Heart left ventricle (tissue), 16 donors: ENCODE measurements around the gene SRP68. TPM values are rescaled to one million over a fixed set of nuclear protein-coding genes. Genes with fewer than 3 reads are reported as not detected.

Source experiments
- ATAC-seq, 4 donors: fragments of 200-7000 bp; cut with Tn5 transposase; one replicate each; pipeline ENCODE4 v1.9.1; 2020 to 2022; ENCODE audit warnings: moderate library complexity in 4 of 4, mild to moderate bottlenecking in 3 of 4, moderate number of reproducible peaks in 1 of 4
- DNase-seq, 5 donors: peaks; one replicate each; pipeline ENCODE4 v3.0.0-alpha.2; 2020
- H3K27ac ChIP-seq, 12 donors: fragments of 200-600 bp; sonication (generic) in 4 of 12; one replicate each; pipeline versions ENCODE4 v1.5.0 to v1.8.0; 2016 to 2022; ENCODE audit warnings: mild to moderate bottlenecking in 2 of 12
- H3K27me3 ChIP-seq, 9 donors: fragments of 200-600 bp; sonication (generic) in 2 of 9; one replicate each; pipeline versions ENCODE4 v1.5.1 to v1.8.0; 2016 to 2022; ENCODE audit warnings: mild to moderate bottlenecking in 3 of 9
- H3K36me3 ChIP-seq, 9 donors: fragments of 200-600 bp; sonication (generic) in 2 of 9; one replicate each; pipeline versions ENCODE4 v1.5.0 to v1.8.0; 2018 to 2022; ENCODE audit warnings: mild to moderate bottlenecking in 2 of 9
- H3K4me1 ChIP-seq, 12 donors: fragments of 200-600 bp; sonication (generic) in 4 of 12; one replicate each; pipeline versions ENCODE4 v1.5.0 to v1.8.0; 2016 to 2022; ENCODE audit warnings: mild to moderate bottlenecking in 3 of 12
- H3K4me3 ChIP-seq, 12 donors: fragments of 200-600 bp; sonication (generic) in 4 of 12; one replicate each; pipeline versions ENCODE4 v1.5.0 to v1.8.0; 2017 to 2022; ENCODE audit warnings: mild to moderate bottlenecking in 9 of 12, moderate library complexity in 4 of 12
- H3K9me3 ChIP-seq, 12 donors: fragments of 200-600 bp; sonication (generic) in 4 of 12; one replicate each; pipeline versions ENCODE4 v1.5.0 to v1.8.0; 2016 to 2022; ENCODE audit warnings: mild to moderate bottlenecking in 1 of 12
- CTCF ChIP-seq, 12 donors: fragments of 200-600 bp; sonication (generic) in 4 of 12; IDR thresholded peaks; one replicate each; pipeline versions ENCODE4 v1.5.0 to v1.8.0; 2018 to 2022; ENCODE audit warnings: antibody characterized with exemption in 12 of 12, mild to moderate bottlenecking in 5 of 12
- POLR2A ChIP-seq, 2 donors: fragments of 450-650 bp; IDR thresholded peaks; one replicate each; pipeline ENCODE4 v1.6.1; 2017; ENCODE audit warnings: antibody characterized with exemption in 2 of 2, mild to moderate bottlenecking in 2 of 2, moderate library complexity in 2 of 2
- WGBS, 4 donors: extraction: QIAGEN DNeasy Blood & Tissue Kit in 2 of 4; methylation state at CpG; one replicate each; pipeline versions ENCODE4 v1.1.5 to v1.1.7; 2013 to 2018; 5-methylcytosine and 5-hydroxymethylcytosine counted together
- intact Hi-C, 10 donors: fragments of 100-400 bp; cut with DNase I; formaldehyde crosslinking; loops; one replicate each; pipeline versions ENCODE4 v1.11.1 to v1.14.2; 2022
- long read RNA-seq, 3 donors: library from polyadenylated mRNA; unstranded; transcript quantifications; one replicate each; pipeline ENCODE4 v2.0.0, GENCODE V29; 2020 to 2021
- polyA plus RNA-seq, 2 donors: library from polyadenylated mRNA; stranded (reverse); fragments of 200-250 nt; gene quantifications; one replicate each; pipeline ENCODE4 v1.2.3, GENCODE V29; 2013
- total RNA-seq, 9 donors: library from RNA; depleted of rRNA in 2 of 9; stranded (reverse); fragments of >200 nt in 2 of 9; fragmentation: NEBNext Ultra II Directional in 3 of 9; extraction: Animal tissue kit (Norgen Biotek cat#: 25700) in 3 of 9; gene quantifications; one replicate each; pipeline versions ENCODE4 v1.1.0 to v1.2.4, GENCODE V29; 2016 to 2023
- donor health status: ischemic (EF 13 %, LVEDD 7.1; RV severe dilation, severe dysfunction).
- donor health status: healthy with polysubstance abuse.
- donor health status: DM: no; HTN: yes; CAD: no.
- donor health status: DM: no; HTN: no; CAD: no.
- donor health status: ischemic (EF 25% LVEDD 6.9; RV normal size, moderate dysfunction).
- donor health status: ischemic (EF 25% LVEDD 5.7; RV mildly dilated, moderate dysfunction).
- donor health status: healthy.
- donor health status: DM: yes; HTN: yes; CAD: no.
- donor health status: ischemic (EF 35%, LVEDD 5.7; RV mildly dilated, moderate dysfunction).
- donor health status: nonischemic (EF 11% LVEDD 7.7; RV severe dilation, severe dysfunction).
- donor health status: DM: yes; HTN: yes; CAD: no.
- donor health status: PGD.
- donor health status: ischemic (EF 29% LVEDD 5.4; RV normal size, mild dysfunction).
- donor health status: nonischemic (EF 23%, LVEDD 6.1; RV moderate dilation, normal function).

The SRP68 gene
- total RNA-seq: 10 to 100 TPM; 33.2 to 66.8 (median 59.4) TPM
- polyA plus RNA-seq: 10 to 100 TPM; 26.8 to 80.0 TPM
- long read RNA-seq, donor 1, transcript SRP68-201 (16 exons, 2,649 nt): major isoform, 130 of 160 reads
- long read RNA-seq, donor 1, partial matches to known transcripts: 21 of 160 reads
- long read RNA-seq, donor 1, other reads (novel, unspliced or antisense): 8 of 160 reads
- long read RNA-seq, donor 2, transcript SRP68-201 (16 exons, 2,649 nt): major isoform, 149 of 180 reads
- long read RNA-seq, donor 2, partial matches to known transcripts: 27 of 180 reads
- long read RNA-seq, donor 2, other reads (novel, unspliced or antisense): 4 of 180 reads
- long read RNA-seq, donor 3, transcript SRP68-201 (16 exons, 2,649 nt): major isoform, 107 of 133 reads
- long read RNA-seq, donor 3, partial matches to known transcripts: 16 of 133 reads
- long read RNA-seq, donor 3, other reads (novel, unspliced or antisense): 10 of 133 reads

DNA sequence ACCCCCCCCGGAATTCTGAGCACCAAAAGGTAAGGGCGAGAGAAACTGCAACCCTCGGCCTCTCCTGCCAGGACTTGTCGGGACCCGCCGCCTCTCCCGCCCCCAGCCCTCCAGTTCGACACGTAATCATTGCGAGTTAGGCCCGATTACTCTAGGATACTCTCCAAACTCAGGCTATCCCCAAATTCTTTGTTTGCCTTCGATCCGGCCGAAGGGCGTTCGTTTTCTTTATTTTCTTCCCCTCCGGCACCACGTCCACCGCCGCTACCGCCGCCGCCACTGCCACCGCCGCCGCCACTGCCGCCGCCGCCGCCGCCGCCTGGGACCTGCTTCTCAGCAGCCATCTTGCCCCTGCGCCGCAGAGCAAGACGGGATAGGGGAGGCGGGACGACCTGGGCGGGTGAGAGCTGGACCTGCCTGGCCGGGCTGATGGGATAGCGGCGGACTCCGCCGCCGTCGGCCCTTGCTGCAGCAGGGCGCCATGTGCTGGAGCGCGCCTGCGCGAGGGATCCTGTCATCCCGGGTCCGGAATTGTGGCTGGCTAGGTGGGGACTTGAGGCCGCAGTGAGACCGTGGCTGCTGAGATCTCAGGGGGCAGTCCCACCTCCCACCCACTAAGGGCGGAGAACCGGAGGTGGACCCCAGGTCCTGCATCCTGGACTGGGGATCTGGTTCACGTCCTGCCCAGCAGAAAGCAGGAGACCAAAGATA, at the start of gene SRP68:
SRP68 (minus strand) TSS at position 370 of the 711 bp plus-strand sequence; CDS start at position 344, 26 bp downstream.
- WGBS, 4 donors: 0 to 1% (median 0%) methylated on average over 39 to 57 of the region's 57 CpGs
- Histone ChIP-seq H3K27me3 (peaks cover 25 to 40% (median 39%) of the 10 kb centered on the region in 9 donors), H3K27ac (peak within 1 kb of the TSS in 11 of 12 donors; percentile 37 to 83 (median 69)), H3K4me1 (peaks cover 3 to 59% (median 40%) of the 10 kb centered on the region in 12 donors), H3K36me3 (peaks cover 0 to 29% (median 23%) of the 10 kb centered on the region in 9 donors), H3K4me3 (peak within 1 kb of the TSS; percentile 56 to 93 (median 80)), H3K9me3 (no peaks in the 10 kb centered on the region)
- DNase-seq (peak; percentile 92 to 96 (median 94)), ATAC-seq (peak; percentile 98 to 100 (median 100))
- intact Hi-C loops: loop anchor here in 1 of 10 donors (10.0 kb wide), 1 partner anchor 128 kb away; the partner anchor contains the start of gene FBF1
- TF ChIP-seq CTCF (IDR thresholded peaks at IDR 0.05) (peak in 1 of 12 donors; percentile 26), POLR2A (IDR thresholded peaks at IDR 0.05) (peak in 1 of 2 donors; percentile 55)

GRCh38 chr17:76121932-76122430, 49.7 kb upstream of the SRP68 start:
- DNase-seq (peak in 1 of 5 donors; percentile 47), ATAC-seq (peak in 3 of 4 donors; percentile 30 to 60 (median 35))
- H3K27me3 ChIP-seq: no peaks in the 10 kb centered on the region
- H3K4me3 ChIP-seq: peak overlapping the region in 11 of 12 donors; percentile 12 to 62 (median 42)
- H3K9me3 ChIP-seq: no peaks in the 10 kb centered on the region
- 33 to 59% (median 38%) methylated on average over 16 to 42 of the region's 42 CpGs for WGBS, 4 donors
- intact Hi-C loops: loop anchor here (1.0 to 5.0 kb wide), 10 partner anchors 25 to 275 kb away; no protein-coding TSS in a partner anchor
- H3K4me1 ChIP-seq: peaks cover 0 to 15% (median 2%) of the 10 kb centered on the region in 12 donors
- TF ChIP-seq POLR2A (IDR thresholded peaks at IDR 0.05) (no peak), CTCF (IDR thresholded peaks at IDR 0.05) (no peak)
- H3K27ac ChIP-seq: peak overlapping the region in 3 of 12 donors; percentile 4 to 34 (median 25)
- no peaks in the 10 kb centered on the region for H3K36me3 ChIP-seq

DNA sequence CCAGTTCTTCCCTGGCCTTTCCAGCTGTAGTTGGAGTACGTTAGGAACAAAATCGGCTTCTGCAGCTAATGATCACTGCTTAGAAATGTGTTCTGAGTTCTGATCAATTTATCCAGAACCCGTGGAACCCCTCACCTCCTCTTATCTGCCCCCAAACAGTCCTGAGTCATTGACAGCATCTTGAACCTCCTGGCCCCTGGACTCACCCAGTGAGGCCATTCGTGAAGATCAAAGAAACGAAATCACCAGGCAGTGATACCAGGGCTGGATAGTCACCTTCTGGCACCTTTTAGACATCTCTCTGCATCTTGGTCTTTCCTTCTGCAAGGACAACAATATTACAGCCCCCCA, 48.3 kb upstream of the SRP68 start:
- WGBS, 4 donors: 87 to 90% (median 88%) methylated on average over 5 of the region's 5 CpGs
- no peaks in the 10 kb centered on the region for H3K36me3 ChIP-seq
- no peak overlapping the region for H3K27ac ChIP-seq
- H3K9me3 ChIP-seq: no peaks in the 10 kb centered on the region
- H3K4me1 ChIP-seq: peaks cover 0 to 15% (median 2%) of the 10 kb centered on the region in 12 donors
- DNase-seq: no peak
- no peak overlapping the region for H3K4me3 ChIP-seq
- no peak for ATAC-seq
- H3K27me3 ChIP-seq: no peaks in the 10 kb centered on the region
- intact Hi-C loops: loop anchor here (1.0 to 5.0 kb wide), 9 partner anchors 60 to 277 kb away; no protein-coding TSS in a partner anchor
- TF ChIP-seq POLR2A (IDR thresholded peaks at IDR 0.05) (no peak), CTCF (IDR thresholded peaks at IDR 0.05) (no peak)
